GM12878 (cell line): ENCODE results near the gene RAPGEF1. TPM values are rescaled to one million over a fixed set of nuclear protein-coding genes. Genes with fewer than 3 reads are reported as not detected.

Experiments
- ATAC-seq: fragments of 200-7000 bp; cut with Tn5 transposase; 3 replicates; pipeline ENCODE4 v1.9.1; 2020; ENCODE audit warnings: mild to moderate bottlenecking, moderate library complexity
- BruUV-seq: library from RNA; stranded (reverse); fragments of 400-500 nt; replicated peaks from 2 replicates; lab custom pipeline; 2021; lab: Mats Ljungman, UMichigan
- CTCF ChIA-PET: fragments of 300-600 bp; sonication (Branson Sonifier 250); formaldehyde crosslinking; extraction: SDS; loops from one replicate; lab custom pipeline; 2021; ENCODE audit warnings: inconsistent platforms; lab: Yijun Ruan, JAX
- POLR2A ChIA-PET: fragments of 350-600 bp; formaldehyde crosslinking; extraction: SDS; loops from one replicate; lab custom pipeline; 2021; ENCODE audit warnings: inconsistent platforms; lab: Charles Lee
- RAD21 ChIA-PET: fragments of 300-600 bp; sonication (Branson Sonifier 250); formaldehyde crosslinking; loops from one replicate; lab custom pipeline; 2023; ENCODE audit warnings: antibody characterized with exemption; ENCODE audit not compliant: unreplicated experiment; lab: Charles Lee
- SMC1A ChIA-PET: fragments of 300-600 bp; sonication (Branson Sonifier 250); formaldehyde crosslinking; loops from one replicate; lab custom pipeline; 2023; ENCODE audit not compliant: unreplicated experiment, uncharacterized antibody; lab: Charles Lee
- DNase-seq: peaks from one replicate; pipeline ENCODE4 v3.0.0-alpha.2; 2011; ENCODE audit warnings: low read depth, low spot score
- FAIRE-seq: peaks from 3 replicates; lab custom pipeline; 2011; peaks lifted over from hg19 to GRCh38; lab: Jason Lieb, UNC
- H2AFZ ChIP-seq: 2 replicates; pipeline ENCODE4 v1.6.0; 2011; ENCODE audit warnings: low read depth, low read length, control low read depth; ENCODE audit not compliant: control insufficient read depth
- H3K27ac ChIP-seq: 2 replicates; pipeline ENCODE4 v1.5.1; 2011; ENCODE audit warnings: control low read depth; ENCODE audit not compliant: control insufficient read depth, insufficient read depth
- H3K27me3 ChIP-seq, 2 experiments: replicated peaks in 1 of 2; 2 replicates each; pipeline versions ENCODE4 v1.6.0 to v1.6.1; 2011; ENCODE audit warnings: low read length in 1 of 2; ENCODE audit not compliant: control insufficient read depth in 2 of 2, insufficient read depth in 2 of 2
- H3K36me3 ChIP-seq, 2 experiments: 2 replicates each; pipeline ENCODE4 v1.5.1; 2011; ENCODE audit warnings: low read length in 1 of 2; ENCODE audit not compliant: control insufficient read depth in 2 of 2, insufficient read depth in 2 of 2
- H3K4me1 ChIP-seq: 2 replicates; pipeline ENCODE4 v1.6.1; 2011; ENCODE audit warnings: mild to moderate bottlenecking, low read length, moderate library complexity, mixed read lengths; ENCODE audit not compliant: control insufficient read depth, insufficient read depth
- H3K4me2 ChIP-seq: 2 replicates; pipeline ENCODE4 v1.6.0; 2011; ENCODE audit warnings: control low read depth; ENCODE audit not compliant: control insufficient read depth, insufficient read depth
- H3K4me3 ChIP-seq: fragments of 200-600 bp; sonication (generic); 2 replicates; pipeline ENCODE4 v1.5.1; 2016
- H3K79me2 ChIP-seq: 2 replicates; pipeline ENCODE4 v1.6.0; 2011; ENCODE audit warnings: low read length; ENCODE audit not compliant: control insufficient read depth, insufficient read depth
- H3K9ac ChIP-seq: 2 replicates; pipeline ENCODE4 v1.8.0; 2011; ENCODE audit warnings: low read length, control low read depth, mixed read lengths; ENCODE audit not compliant: control insufficient read depth, insufficient read depth
- H3K9me3 ChIP-seq: replicated peaks from 3 replicates; pipeline ENCODE4 v1.5.1; 2011; ENCODE audit warnings: mild to moderate bottlenecking, low read length; ENCODE audit not compliant: control insufficient read depth, insufficient read depth
- H4K20me1 ChIP-seq: 2 replicates; pipeline ENCODE4 v1.6.0; 2011; ENCODE audit not compliant: control insufficient read depth, insufficient read depth
- ATF3 ChIP-seq: IDR thresholded peaks from 2 replicates; pipeline ENCODE4 v1.6.1; 2011; ENCODE audit warnings: low read depth, mild to moderate bottlenecking, low read length, moderate library complexity, borderline replicate concordance; ENCODE audit errors: extremely low read depth
- EZH2 ChIP-seq: IDR thresholded peaks from 2 replicates; pipeline ENCODE4 v1.6.1; 2012; ENCODE audit warnings: low read depth, mild to moderate bottlenecking, control low read depth, inconsistent platforms, low read length, borderline replicate concordance; ENCODE audit not compliant: control insufficient read depth
- NBN ChIP-seq: fragments of 450-650 bp; IDR thresholded peaks from 2 replicates; pipeline ENCODE4 v1.6.1; 2016
- SMAD1 ChIP-seq: fragments of 450-650 bp; IDR thresholded peaks from 2 replicates; pipeline ENCODE4 v1.6.1; 2018; ENCODE audit warnings: mild to moderate bottlenecking, low read depth; ENCODE audit not compliant: partially characterized antibody
- TARDBP ChIP-seq: IDR thresholded peaks from 2 replicates; pipeline ENCODE4 v1.6.1; 2016; ENCODE audit warnings: borderline replicate concordance
- TCF7 ChIP-seq: IDR thresholded peaks from 2 replicates; pipeline ENCODE4 v1.6.1; 2014; ENCODE audit warnings: antibody characterized with exemption, borderline replicate concordance
- ZBTB33 ChIP-seq: fragments of 450-650 bp; IDR thresholded peaks from 2 replicates; pipeline ENCODE4 v1.6.1; 2017; ENCODE audit warnings: mild to moderate bottlenecking
- WGBS: methylation state at CpG from one replicate; pipeline ENCODE4 v1.1.6; 2016; ENCODE audit warnings: low lambda C conversion rate; ENCODE audit not compliant: insufficient replicate concordance, insufficient coverage; ENCODE audit errors: missing lambda C conversion rate; 5-methylcytosine and 5-hydroxymethylcytosine counted together
- in situ Hi-C: fragments of 300-500 bp; cut with MboI; formaldehyde crosslinking; loops from 9 replicates; pipeline ENCODE4 v1.14.3; 2018; ENCODE audit warnings: mixed read lengths
- intact Hi-C: fragments of 100-400 bp; cut with micrococcal nuclease; formaldehyde crosslinking; loops from one replicate; pipeline ENCODE4 v1.14.2; 2022; ENCODE audit not compliant: unreplicated experiment
- polyA plus RNA-seq, 11 experiments: library from polyadenylated mRNA; depleted of rRNA in 4 of 11; unstranded in 6 of 11; stranded (reverse) in 5 of 11; fragments of >200 nt; fragmentation: Nextera tagmentation in 4 of 11; fragmentation: Illumina TruSeq in 1 of 11; extraction: Ambion mirVana in 4 of 11; extraction: Trizol in 1 of 11; gene quantifications; 1 replicate in 1 of 11; 2 replicates in 10 of 11; pipeline versions ENCODE4 v1.2.1 to v1.2.3, GENCODE V29; 2011 to 2016; ENCODE audit warnings: inconsistent platforms in 2 of 11, missing spikeins in 2 of 11, low read depth in 1 of 11
- total RNA-seq, 4 experiments: library from RNA; depleted of rRNA in 3 of 4; stranded (reverse); fragments of >200 nt in 3 of 4; fragmentation: Illumina TruSeq in 1 of 4; extraction: Trizol in 1 of 4; gene quantifications; 2 replicates each; pipeline versions ENCODE4 v1.2.1 to v1.2.3, GENCODE V29; 2013 to 2021
- TF ChIP-seq, protein P1 (sequence below): IDR thresholded peaks from 2 replicates; pipeline ENCODE4 v1.6.1; 2011; ENCODE audit warnings: mild to moderate bottlenecking, low read depth, low read length, moderate library complexity; ENCODE audit not compliant: insufficient replicate concordance
- TF ChIP-seq, protein P2 (sequence below): IDR thresholded peaks from 2 replicates; pipeline ENCODE4 v1.6.1; 2012; ENCODE audit warnings: improper control_type of control experiment, low read depth, low read length; ENCODE audit not compliant: insufficient replicate concordance
- TF ChIP-seq, protein P3 (sequence below), 3 experiments: IDR thresholded peaks in 2 of 3; conservative IDR thresholded peaks in 1 of 3; 2 replicates each; pipeline ENCODE4 v1.5.1; 2011; ENCODE audit warnings: low read depth in 3 of 3, low read length in 3 of 3, mild to moderate bottlenecking in 3 of 3, control low read depth in 2 of 3, moderate library complexity in 2 of 3, inconsistent platforms in 1 of 3, mixed read lengths in 1 of 3; ENCODE audit not compliant: control insufficient read depth in 2 of 3, insufficient read depth in 1 of 3; ENCODE audit errors: extremely low read depth in 1 of 3

RAPGEF1 gene
- total and polyA plus RNA-seq, 10 of the 15 experiments (the other 5 are each of a cell fraction or from before 2014, with no cell fraction given): 0.42 to 113 (median 45.9) TPM

GRCh38 chr9:131651160-131651559 lies 88.7 kb downstream of the RAPGEF1 start:
- no TSS peak for BruUV-seq
- TF ChIP-seq, protein P1, sequence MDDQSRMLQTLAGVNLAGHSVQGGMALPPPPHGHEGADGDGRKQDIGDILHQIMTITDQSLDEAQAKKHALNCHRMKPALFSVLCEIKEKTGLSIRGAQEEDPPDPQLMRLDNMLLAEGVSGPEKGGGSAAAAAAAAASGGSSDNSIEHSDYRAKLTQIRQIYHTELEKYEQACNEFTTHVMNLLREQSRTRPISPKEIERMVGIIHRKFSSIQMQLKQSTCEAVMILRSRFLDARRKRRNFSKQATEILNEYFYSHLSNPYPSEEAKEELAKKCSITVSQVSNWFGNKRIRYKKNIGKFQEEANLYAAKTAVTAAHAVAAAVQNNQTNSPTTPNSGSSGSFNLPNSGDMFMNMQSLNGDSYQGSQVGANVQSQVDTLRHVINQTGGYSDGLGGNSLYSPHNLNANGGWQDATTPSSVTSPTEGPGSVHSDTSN: no peak
- TF ChIP-seq TCF7 (no peak), ATF3 (no peak), NBN (no peak), EZH2 (no peak), TARDBP (no peak), ZBTB33 (no peak), SMAD1 (no peak)
- TF ChIP-seq, protein P2, sequence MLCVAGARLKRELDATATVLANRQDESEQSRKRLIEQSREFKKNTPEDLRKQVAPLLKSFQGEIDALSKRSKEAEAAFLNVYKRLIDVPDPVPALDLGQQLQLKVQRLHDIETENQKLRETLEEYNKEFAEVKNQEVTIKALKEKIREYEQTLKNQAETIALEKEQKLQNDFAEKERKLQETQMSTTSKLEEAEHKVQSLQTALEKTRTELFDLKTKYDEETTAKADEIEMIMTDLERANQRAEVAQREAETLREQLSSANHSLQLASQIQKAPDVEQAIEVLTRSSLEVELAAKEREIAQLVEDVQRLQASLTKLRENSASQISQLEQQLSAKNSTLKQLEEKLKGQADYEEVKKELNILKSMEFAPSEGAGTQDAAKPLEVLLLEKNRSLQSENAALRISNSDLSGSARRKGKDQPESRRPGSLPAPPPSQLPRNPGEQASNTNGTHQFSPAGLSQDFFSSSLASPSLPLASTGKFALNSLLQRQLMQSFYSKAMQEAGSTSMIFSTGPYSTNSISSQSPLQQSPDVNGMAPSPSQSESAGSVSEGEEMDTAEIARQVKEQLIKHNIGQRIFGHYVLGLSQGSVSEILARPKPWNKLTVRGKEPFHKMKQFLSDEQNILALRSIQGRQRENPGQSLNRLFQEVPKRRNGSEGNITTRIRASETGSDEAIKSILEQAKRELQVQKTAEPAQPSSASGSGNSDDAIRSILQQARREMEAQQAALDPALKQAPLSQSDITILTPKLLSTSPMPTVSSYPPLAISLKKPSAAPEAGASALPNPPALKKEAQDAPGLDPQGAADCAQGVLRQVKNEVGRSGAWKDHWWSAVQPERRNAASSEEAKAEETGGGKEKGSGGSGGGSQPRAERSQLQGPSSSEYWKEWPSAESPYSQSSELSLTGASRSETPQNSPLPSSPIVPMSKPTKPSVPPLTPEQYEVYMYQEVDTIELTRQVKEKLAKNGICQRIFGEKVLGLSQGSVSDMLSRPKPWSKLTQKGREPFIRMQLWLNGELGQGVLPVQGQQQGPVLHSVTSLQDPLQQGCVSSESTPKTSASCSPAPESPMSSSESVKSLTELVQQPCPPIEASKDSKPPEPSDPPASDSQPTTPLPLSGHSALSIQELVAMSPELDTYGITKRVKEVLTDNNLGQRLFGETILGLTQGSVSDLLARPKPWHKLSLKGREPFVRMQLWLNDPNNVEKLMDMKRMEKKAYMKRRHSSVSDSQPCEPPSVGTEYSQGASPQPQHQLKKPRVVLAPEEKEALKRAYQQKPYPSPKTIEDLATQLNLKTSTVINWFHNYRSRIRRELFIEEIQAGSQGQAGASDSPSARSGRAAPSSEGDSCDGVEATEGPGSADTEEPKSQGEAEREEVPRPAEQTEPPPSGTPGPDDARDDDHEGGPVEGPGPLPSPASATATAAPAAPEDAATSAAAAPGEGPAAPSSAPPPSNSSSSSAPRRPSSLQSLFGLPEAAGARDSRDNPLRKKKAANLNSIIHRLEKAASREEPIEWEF: no peak
- TF ChIP-seq, protein P3, sequence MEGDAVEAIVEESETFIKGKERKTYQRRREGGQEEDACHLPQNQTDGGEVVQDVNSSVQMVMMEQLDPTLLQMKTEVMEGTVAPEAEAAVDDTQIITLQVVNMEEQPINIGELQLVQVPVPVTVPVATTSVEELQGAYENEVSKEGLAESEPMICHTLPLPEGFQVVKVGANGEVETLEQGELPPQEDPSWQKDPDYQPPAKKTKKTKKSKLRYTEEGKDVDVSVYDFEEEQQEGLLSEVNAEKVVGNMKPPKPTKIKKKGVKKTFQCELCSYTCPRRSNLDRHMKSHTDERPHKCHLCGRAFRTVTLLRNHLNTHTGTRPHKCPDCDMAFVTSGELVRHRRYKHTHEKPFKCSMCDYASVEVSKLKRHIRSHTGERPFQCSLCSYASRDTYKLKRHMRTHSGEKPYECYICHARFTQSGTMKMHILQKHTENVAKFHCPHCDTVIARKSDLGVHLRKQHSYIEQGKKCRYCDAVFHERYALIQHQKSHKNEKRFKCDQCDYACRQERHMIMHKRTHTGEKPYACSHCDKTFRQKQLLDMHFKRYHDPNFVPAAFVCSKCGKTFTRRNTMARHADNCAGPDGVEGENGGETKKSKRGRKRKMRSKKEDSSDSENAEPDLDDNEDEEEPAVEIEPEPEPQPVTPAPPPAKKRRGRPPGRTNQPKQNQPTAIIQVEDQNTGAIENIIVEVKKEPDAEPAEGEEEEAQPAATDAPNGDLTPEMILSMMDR (IDR thresholded peaks at IDR 0.05 in 2 of 3, conservative IDR thresholded peaks at IDR 0.05 in 1 of 3; ENCODE audit: control insufficient read depth in 2 of 3, extremely low read depth in 1 of 3, insufficient read depth in 1 of 3, low read depth in 3 of 3, low read length in 3 of 3): no peak

More at GRCh38 chr9:131651160-131651559, 88.7 kb downstream of the RAPGEF1 start:
- DNase-seq: no peak
- Histone ChIP-seq H3K79me2 (peaks cover 62% of the 10 kb centered on the region), H3K4me2 (no peak overlapping the region; the same call in 1 of the 2 replicates), H3K4me1 (peaks cover 25% of the 10 kb centered on the region), H3K27me3 (no peaks in the 10 kb centered on the region), H3K9ac (peak overlapping the region; percentile 25; the same call in 1 of the 2 replicates), H2AFZ (no peak overlapping the region), H3K9me3 (no peaks in the 10 kb centered on the region), H4K20me1 (peaks cover 6% of the 10 kb centered on the region; the same call in 1 of the 2 replicates), H3K36me3 (peaks cover 4 to 33% of the 10 kb centered on the region in 2 experiments), H3K4me3 (no peak overlapping the region), H3K27ac (peak overlapping the region; percentile 50)
- POLR2A ChIA-PET: no interaction called here
- in situ Hi-C loops: no loop called here
- SMC1A ChIA-PET: interaction anchor here (0.8 to 1.6 kb wide), 3 partner anchors 9 to 27 kb away, joined by 3 to 7 read pairs (median 5); no protein-coding TSS in a partner anchor
- no peak for ATAC-seq
- CTCF ChIA-PET: interaction anchor here (1.1 kb wide), 2 partner anchors 59 to 80 kb away, joined by 3 read pairs; no protein-coding TSS in a partner anchor
- intact Hi-C loops: no loop called here
- RAD21 ChIA-PET: interaction anchor here (1.1 kb wide), 1 partner anchor 9 kb away, joined by 3 read pairs; no protein-coding TSS in a partner anchor
- WGBS: 62% methylated on average over 2 of the region's 2 CpGs
- no peak for FAIRE-seq
